OCI-LY7 (cell line): Measurements from ENCODE around the gene TRMT11. TPM values are rescaled to one million over a fixed set of nuclear protein-coding genes. Genes with fewer than 3 reads are reported as not detected.

Source experiments
- BruUV-seq: library from RNA; stranded (reverse); fragments of 400-500 nt; replicated peaks from 2 replicates; lab custom pipeline; 2021; lab: Mats Ljungman, UMichigan
- CTCF ChIA-PET: fragments of 300-600 bp; sonication (Branson Sonifier 250); formaldehyde crosslinking; loops from one replicate; lab custom pipeline; 2022; ENCODE audit warnings: antibody characterized with exemption; ENCODE audit not compliant: unreplicated experiment; lab: Charles Lee
- POLR2A ChIA-PET: fragments of 300-600 bp; sonication (Branson Sonifier 250); formaldehyde crosslinking; loops from one replicate; lab custom pipeline; 2022; ENCODE audit warnings: antibody characterized with exemption; lab: Charles Lee
- DNase-seq: peaks from one replicate; pipeline ENCODE4 v3.0.0-alpha.2; 2015; ENCODE audit warnings: low spot score
- H2AFZ ChIP-seq: fragments of 200-600 bp; sonication (generic), shearing (Covaris generic); 2 replicates; pipeline ENCODE4 v1.6.1; 2014; ENCODE audit warnings: mild to moderate bottlenecking, antibody characterized with exemption, low read length, moderate library complexity
- H3K27ac ChIP-seq: fragments of 200-600 bp; sonication (generic); 2 replicates; pipeline ENCODE4 v1.5.1; 2014; ENCODE audit warnings: mixed run types, low read depth, mild to moderate bottlenecking, moderate library complexity, low read length, inconsistent platforms; ENCODE audit not compliant: poor library complexity, severe bottlenecking
- H3K36me3 ChIP-seq: fragments of 200-600 bp; sonication (generic); 2 replicates; pipeline ENCODE4 v1.6.1; 2014; ENCODE audit warnings: mild to moderate bottlenecking, antibody characterized with exemption, low read length, moderate library complexity, mixed read lengths; ENCODE audit not compliant: insufficient read depth
- H3K4me1 ChIP-seq: fragments of 200-600 bp; sonication (generic); 2 replicates; pipeline ENCODE4 v1.5.1; 2014; ENCODE audit warnings: mild to moderate bottlenecking, low read length; ENCODE audit not compliant: insufficient read depth, poor library complexity, severe bottlenecking
- H3K4me2 ChIP-seq: fragments of 200-600 bp; sonication (generic); 2 replicates; pipeline ENCODE4 v1.6.1; 2014; ENCODE audit warnings: mild to moderate bottlenecking, low read length
- H3K4me3 ChIP-seq: fragments of 200-600 bp; sonication (generic); 2 replicates; pipeline ENCODE4 v1.5.1; 2014; ENCODE audit warnings: mild to moderate bottlenecking, low read depth, low read length; ENCODE audit not compliant: poor library complexity, severe bottlenecking
- H3K79me2 ChIP-seq: fragments of 200-600 bp; sonication (generic); 2 replicates; pipeline ENCODE4 v1.6.1; 2016; ENCODE audit warnings: low read depth, mild to moderate bottlenecking, low read length, moderate library complexity, mixed read lengths; ENCODE audit not compliant: insufficient read depth
- H3K9me2 ChIP-seq: fragments of 200-600 bp; sonication (generic); 2 replicates; pipeline ENCODE4 v1.6.1; 2016; ENCODE audit warnings: mild to moderate bottlenecking, low read length, mixed read lengths; ENCODE audit not compliant: insufficient read depth
- H3K9me3 ChIP-seq: fragments of 200-600 bp; sonication (generic); 2 replicates; pipeline ENCODE4 v1.6.1; 2014; ENCODE audit warnings: mild to moderate bottlenecking, mixed run types, low read length, mixed read lengths
- H4K20me1 ChIP-seq: fragments of 200-600 bp; sonication (generic); 2 replicates; pipeline ENCODE4 v1.6.1; 2014; ENCODE audit warnings: mild to moderate bottlenecking, antibody characterized with exemption, low read length, moderate library complexity, mixed read lengths; ENCODE audit not compliant: insufficient read depth
- EZH2phosphoT487 ChIP-seq: fragments of 200-600 bp; sonication (generic); IDR thresholded peaks from 2 replicates; pipeline ENCODE4 v1.6.1; 2018; ENCODE audit warnings: low read depth, borderline replicate concordance, mild to moderate bottlenecking, mixed run types, antibody characterized with exemption, low read length, moderate library complexity, mixed read lengths
- intact Hi-C: fragments of 100-400 bp; cut with micrococcal nuclease; formaldehyde crosslinking; loops from one replicate; pipeline ENCODE4 v1.10.0; 2022; ENCODE audit not compliant: unreplicated experiment
- total RNA-seq, 2 experiments: library from RNA; depleted of rRNA in 1 of 2; stranded (reverse); fragments of >200 nt in 1 of 2; shearing (Covaris generic) in 1 of 2; gene quantifications; 2 replicates each; pipeline ENCODE4 v1.2.3, GENCODE V29; 2014 to 2022
- TF ChIP-seq, protein P1 (sequence below): fragments of 200-600 bp; sonication (generic); conservative IDR thresholded peaks from 2 replicates; pipeline ENCODE4 v1.5.1; 2014; ENCODE audit warnings: mild to moderate bottlenecking, antibody characterized with exemption, low read length, moderate library complexity, mixed read lengths

TRMT11 gene
- total RNA-seq, 2 experiments from 2014 or later = 32.9 to 46.8 TPM

DNA sequence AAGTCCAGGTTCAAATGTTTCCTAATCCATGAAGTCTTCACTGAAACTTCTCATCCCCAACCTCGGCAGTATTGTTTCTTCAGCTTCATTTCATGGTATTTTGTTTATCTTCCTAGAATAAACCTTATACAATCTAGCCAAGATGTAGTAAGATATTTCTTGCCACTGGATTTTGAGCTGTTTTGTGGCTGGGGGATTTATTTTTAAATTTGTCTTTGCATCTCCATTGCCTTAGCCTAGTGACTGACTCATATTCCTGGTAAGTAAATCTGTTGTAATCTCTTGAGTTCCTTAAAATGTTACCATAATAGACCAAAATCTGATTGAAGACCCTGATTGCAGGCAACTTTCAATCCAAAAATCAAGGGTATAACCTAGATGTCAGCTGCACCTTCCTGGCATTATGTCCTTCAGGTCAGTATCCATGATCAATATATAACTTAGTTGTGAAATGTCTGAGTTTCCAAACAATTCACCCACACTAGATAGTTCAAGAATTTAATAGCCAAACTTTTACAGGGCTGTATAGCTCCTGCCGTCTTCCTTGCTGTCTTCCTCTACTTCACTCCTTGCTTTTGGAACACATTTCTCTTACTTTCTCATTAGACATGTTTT lies 4.7 kb upstream of the TRMT11 start:
- H3K9me2 ChIP-seq = no peaks in the 10 kb centered on the region
- DNase-seq = no peak
- intact Hi-C loops = no loop called here
- H3K4me1 ChIP-seq = peaks cover 10% of the 10 kb centered on the region
- TF ChIP-seq EZH2phosphoT487 = no peak
- TF ChIP-seq, protein P1, sequence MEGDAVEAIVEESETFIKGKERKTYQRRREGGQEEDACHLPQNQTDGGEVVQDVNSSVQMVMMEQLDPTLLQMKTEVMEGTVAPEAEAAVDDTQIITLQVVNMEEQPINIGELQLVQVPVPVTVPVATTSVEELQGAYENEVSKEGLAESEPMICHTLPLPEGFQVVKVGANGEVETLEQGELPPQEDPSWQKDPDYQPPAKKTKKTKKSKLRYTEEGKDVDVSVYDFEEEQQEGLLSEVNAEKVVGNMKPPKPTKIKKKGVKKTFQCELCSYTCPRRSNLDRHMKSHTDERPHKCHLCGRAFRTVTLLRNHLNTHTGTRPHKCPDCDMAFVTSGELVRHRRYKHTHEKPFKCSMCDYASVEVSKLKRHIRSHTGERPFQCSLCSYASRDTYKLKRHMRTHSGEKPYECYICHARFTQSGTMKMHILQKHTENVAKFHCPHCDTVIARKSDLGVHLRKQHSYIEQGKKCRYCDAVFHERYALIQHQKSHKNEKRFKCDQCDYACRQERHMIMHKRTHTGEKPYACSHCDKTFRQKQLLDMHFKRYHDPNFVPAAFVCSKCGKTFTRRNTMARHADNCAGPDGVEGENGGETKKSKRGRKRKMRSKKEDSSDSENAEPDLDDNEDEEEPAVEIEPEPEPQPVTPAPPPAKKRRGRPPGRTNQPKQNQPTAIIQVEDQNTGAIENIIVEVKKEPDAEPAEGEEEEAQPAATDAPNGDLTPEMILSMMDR = no peak
- H4K20me1 ChIP-seq = no peaks in the 10 kb centered on the region
- no peak overlapping the region for H3K4me2 ChIP-seq
- POLR2A ChIA-PET = interaction anchor here (1.4 kb wide), 1 partner anchor 11 kb away, joined by 3 read pairs; no protein-coding TSS in a partner anchor
- peaks cover 3% of the 10 kb centered on the region for H3K36me3 ChIP-seq
- no peak overlapping the region for H3K27ac ChIP-seq
- no TSS peak for BruUV-seq
- H3K4me3 ChIP-seq = no peak overlapping the region
- H3K9me3 ChIP-seq = no peaks in the 10 kb centered on the region
- no peak overlapping the region for H2AFZ ChIP-seq
- peaks cover 9% of the 10 kb centered on the region; the same call in 1 of the 2 replicates for H3K79me2 ChIP-seq
- CTCF ChIA-PET = interaction anchor here (1.2 kb wide), 1 partner anchor 10 kb away, joined by 3 read pairs; no protein-coding TSS in a partner anchor

DNA sequence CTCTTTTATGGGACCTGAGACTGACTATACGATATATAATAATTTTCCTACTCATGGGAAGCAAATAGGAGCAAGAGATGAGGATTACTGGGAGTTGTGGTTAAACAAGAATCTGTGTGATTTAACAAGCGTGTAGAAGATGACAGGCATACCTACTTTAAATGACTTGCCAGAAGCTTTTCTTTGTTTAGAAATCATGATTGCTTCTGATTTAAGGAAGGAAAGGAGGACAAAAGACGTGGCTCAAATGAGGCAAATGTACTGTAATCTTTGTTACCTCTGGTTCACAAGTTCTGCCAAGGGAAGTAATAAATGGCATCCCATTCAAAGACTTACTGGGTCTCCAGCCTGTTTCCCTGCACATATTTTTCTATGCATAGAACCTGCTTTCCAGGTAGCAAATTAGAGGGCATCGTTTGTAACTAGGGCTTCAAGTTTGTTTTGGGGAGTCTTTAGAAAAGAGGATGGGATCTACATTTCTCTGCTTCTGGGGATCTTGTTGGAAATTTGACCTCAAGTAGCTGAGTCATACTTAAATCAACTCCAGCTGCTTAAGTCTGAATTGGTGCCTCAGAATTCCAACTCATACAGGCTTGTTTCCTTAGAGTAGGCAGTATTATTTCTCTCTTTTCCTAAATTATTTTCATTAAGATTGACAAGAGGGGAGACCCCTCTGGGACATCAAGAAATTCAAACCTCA lies 2.9 kb upstream of the TRMT11 start:
- POLR2A ChIA-PET = no interaction called here
- intact Hi-C loops = no loop called here

More for the DNA sequence above, 2.9 kb upstream of the TRMT11 start:
- no peak for DNase-seq
- H3K36me3 ChIP-seq = peaks cover 3% of the 10 kb centered on the region; the same call in 1 of the 2 replicates
- CTCF ChIA-PET = no interaction called here
- no peak overlapping the region for H3K4me2 ChIP-seq
- H3K27ac ChIP-seq = no peak overlapping the region
- H4K20me1 ChIP-seq = no peaks in the 10 kb centered on the region
- TF ChIP-seq EZH2phosphoT487 = no peak
- TF ChIP-seq, protein P1 = no peak
- H2AFZ ChIP-seq = no peak overlapping the region
- peaks cover 26% of the 10 kb centered on the region; the same call in 1 of the 2 replicates for H3K79me2 ChIP-seq
- H3K9me2 ChIP-seq = no peaks in the 10 kb centered on the region
- H3K9me3 ChIP-seq = no peaks in the 10 kb centered on the region
- peaks cover 26% of the 10 kb centered on the region for H3K4me1 ChIP-seq
- no peak overlapping the region for H3K4me3 ChIP-seq
- BruUV-seq = no TSS peak
